ENCODE results near the gene TSFM. TPM values are rescaled to one million over a fixed set of nuclear protein-coding genes. Genes with fewer than 3 reads are reported as not detected.

Gene TSFM
- total RNA-seq, 5 donors from 2014 or later (not counting 1 experiment from before 2014, with no cell fraction given), result 15.5 to 21.5 (median 20.2) TPM

DNA sequence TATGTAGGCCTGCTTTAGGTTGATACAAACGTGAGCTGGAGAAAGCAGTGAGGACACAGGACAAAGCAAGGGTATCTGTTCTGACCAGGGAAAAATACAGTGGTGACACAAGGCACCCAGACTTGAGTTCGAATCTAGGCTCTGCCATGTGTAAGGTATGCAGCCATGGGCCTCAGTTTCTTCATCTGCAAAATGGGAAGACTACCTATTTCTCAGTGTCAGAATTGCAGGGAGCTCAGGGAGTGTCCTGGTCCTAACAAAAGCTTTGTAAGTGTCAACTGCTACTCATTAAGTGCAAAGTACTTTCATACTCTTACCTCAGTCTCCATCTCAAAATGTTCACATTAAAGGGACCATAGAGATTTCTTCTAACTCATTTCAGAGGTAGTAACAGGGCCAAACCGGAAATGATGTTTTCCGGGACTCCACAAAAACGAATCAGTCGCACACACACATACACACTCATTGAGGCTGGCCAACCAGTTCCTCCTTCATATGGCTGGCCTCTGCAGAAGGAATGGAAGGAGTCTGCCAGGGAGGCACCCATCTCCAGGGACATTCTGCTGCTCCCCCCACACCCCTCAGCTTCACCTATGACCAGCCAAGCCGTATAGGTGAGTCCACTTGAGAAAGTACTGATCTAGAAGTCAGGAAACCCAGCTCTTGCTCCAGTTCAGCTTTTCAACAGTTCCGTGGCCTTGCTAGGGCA lies 56.2 kb downstream of the TSFM start:
- ChIA-PET CTCF (interaction anchor here in 1 of 2 donors (1.1 kb wide), 1 partner anchor 9 kb away, joined by 4 read pairs; no protein-coding TSS in a partner anchor), POLR2A (interaction anchor here in 1 of 2 donors (0.6 kb wide), 1 partner anchor 57 kb away, joined by 3 read pairs; no protein-coding TSS in a partner anchor)
- Mint-ChIP-seq H3K9me3 (no peaks in the 10 kb centered on the region), H3K4me1 (peaks cover 96 to 98% (median 96%) of the 10 kb centered on the region in 3 donors), H3K27ac (peak overlapping the region; percentile 87 to 93), H3K36me3 (peaks cover 3% of the 10 kb centered on the region), H3K27me3 (no peaks in the 10 kb centered on the region), H3K4me3 (peak overlapping the region; percentile 47 to 90 (median 64))
- H3K4me1 ChIP-seq (ENCODE audit: control insufficient read depth in 1 of 2, extremely low read depth in 1 of 2, insufficient read depth in 2 of 2, low read length in 2 of 2), result peaks cover 69 to 96% of the 10 kb centered on the region in 2 experiments
- no peak overlapping the region for H3K4me3 ChIP-seq (ENCODE audit: control insufficient read depth in 1 of 2, extremely low read depth in 1 of 2, low read length in 1 of 2)
- peaks cover 0 to 4% of the 10 kb centered on the region in 2 donors for H3K36me3 ChIP-seq (ENCODE audit: control insufficient read depth in 2 of 2, extremely low read depth in 1 of 2, insufficient read depth in 1 of 2, low read length in 1 of 2)
- no peaks in the 10 kb centered on the region for H3K9me3 ChIP-seq
- peak in 2 of 35 experiments; percentile 29 to 55 for DNase-seq
- no peaks in the 10 kb centered on the region for H3K27me3 ChIP-seq (replicated peaks in 1 of 2; ENCODE audit: control insufficient read depth in 2 of 2, extremely low read depth in 1 of 2, insufficient read depth in 2 of 2, low read length in 1 of 2)
- peak overlapping the region; percentile 65 for H3K27ac ChIP-seq (ENCODE audit: low read length)
- ATAC-seq (replicated peaks in 1 of 4), result peak in 3 of 4 experiments; percentile 21 to 47 (median 28)
- 14% methylated on average over 7 of the region's 8 CpGs for WGBS (ENCODE audit: insufficient coverage)

DNA sequence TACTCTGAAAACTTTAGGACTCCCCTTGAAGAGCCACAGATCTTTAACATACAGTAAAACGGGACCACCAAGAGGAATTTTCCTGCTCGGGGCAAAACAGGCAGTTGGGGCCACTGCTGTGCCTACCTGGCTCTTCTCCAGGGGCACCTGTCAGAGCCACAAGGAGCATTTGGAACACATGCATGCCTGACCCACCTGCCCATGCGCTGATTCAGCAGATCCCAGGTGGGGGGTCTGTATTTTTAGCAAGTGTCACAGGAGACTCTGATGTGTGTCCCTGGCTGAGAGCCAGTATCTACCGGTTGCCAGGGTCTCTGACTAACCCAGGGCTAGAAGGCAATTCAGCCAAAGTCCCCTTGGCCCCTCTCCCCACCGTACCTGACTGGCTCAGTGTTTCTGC lies 57.4 kb downstream of the TSFM start:
- Histone ChIP-seq H3K27ac (ENCODE audit: low read length) (peak overlapping the region; percentile 16), H3K9me3 (no peaks in the 10 kb centered on the region), H3K27me3 (replicated peaks in 1 of 2; ENCODE audit: control insufficient read depth in 2 of 2, extremely low read depth in 1 of 2, insufficient read depth in 2 of 2, low read length in 1 of 2) (no peaks in the 10 kb centered on the region), H3K4me3 (ENCODE audit: control insufficient read depth in 1 of 2, extremely low read depth in 1 of 2, low read length in 1 of 2) (no peak overlapping the region), H3K4me1 (ENCODE audit: control insufficient read depth in 1 of 2, extremely low read depth in 1 of 2, insufficient read depth in 2 of 2, low read length in 2 of 2) (peaks cover 66 to 95% of the 10 kb centered on the region in 2 experiments), H3K36me3 (ENCODE audit: control insufficient read depth in 2 of 2, extremely low read depth in 1 of 2, insufficient read depth in 1 of 2, low read length in 1 of 2) (peaks cover 0 to 4% of the 10 kb centered on the region in 2 donors)
- H3K27me3 Mint-ChIP-seq, result no peaks in the 10 kb centered on the region
- 85% methylated on average over 2 of the region's 5 CpGs for WGBS (ENCODE audit: insufficient coverage)
- ATAC-seq (replicated peaks in 1 of 4), result no peak
- ChIA-PET CTCF (no interaction called here), POLR2A (no interaction called here)
- DNase-seq, result no peak
- H3K36me3 Mint-ChIP-seq, result peaks cover 7% of the 10 kb centered on the region
- H3K4me3 Mint-ChIP-seq, result peak overlapping the region in 2 of 3 donors; percentile 64 to 90
- peak overlapping the region; percentile 87 to 93 for H3K27ac Mint-ChIP-seq
- peaks cover 93 to 94% (median 94%) of the 10 kb centered on the region in 3 donors for H3K4me1 Mint-ChIP-seq
- no peaks in the 10 kb centered on the region for H3K9me3 Mint-ChIP-seq

DNA sequence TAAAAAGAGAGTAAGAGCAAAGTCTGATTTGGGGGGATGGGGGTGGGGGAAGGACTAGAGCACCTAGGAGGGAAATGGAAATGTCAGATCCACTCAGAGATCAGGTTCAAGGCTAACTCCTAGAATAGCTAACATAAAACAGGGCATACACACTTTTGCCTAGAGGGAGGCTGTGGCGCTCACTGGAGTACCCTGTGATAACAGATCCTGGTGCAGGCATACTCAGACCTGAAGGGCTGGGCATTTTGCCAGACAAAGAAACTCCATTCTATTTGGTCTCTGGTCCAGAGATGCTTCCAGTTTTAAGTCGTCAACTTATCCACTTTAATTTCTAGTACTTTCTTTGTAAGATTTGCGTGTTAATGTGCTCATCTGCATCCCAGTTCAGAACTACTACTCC lies 58.1 kb downstream of the TSFM start:
- H3K27ac ChIP-seq (ENCODE audit: low read length), result peak overlapping the region; percentile 24
- DNase-seq (no peak), ATAC-seq (replicated peaks in 1 of 4) (no peak)
- peaks cover 86 to 88% (median 87%) of the 10 kb centered on the region in 3 donors for H3K4me1 Mint-ChIP-seq
- H3K9me3 ChIP-seq, result no peaks in the 10 kb centered on the region
- H3K27me3 Mint-ChIP-seq, result no peaks in the 10 kb centered on the region
- H3K4me3 ChIP-seq (ENCODE audit: control insufficient read depth in 1 of 2, extremely low read depth in 1 of 2, low read length in 1 of 2), result no peak overlapping the region
- H3K9me3 Mint-ChIP-seq, result no peaks in the 10 kb centered on the region
- H3K27ac Mint-ChIP-seq, result peak overlapping the region; percentile 53 to 93
- peaks cover 0 to 4% of the 10 kb centered on the region in 2 donors for H3K36me3 ChIP-seq (ENCODE audit: control insufficient read depth in 2 of 2, extremely low read depth in 1 of 2, insufficient read depth in 1 of 2, low read length in 1 of 2)
- CTCF ChIA-PET, result interaction anchor here in 1 of 2 donors (1.0 kb wide), 2 partner anchors 9 to 111 kb away, joined by 3 to 4 read pairs; no protein-coding TSS in a partner anchor
- POLR2A ChIA-PET, result no interaction called here
- H3K4me1 ChIP-seq (ENCODE audit: control insufficient read depth in 1 of 2, extremely low read depth in 1 of 2, insufficient read depth in 2 of 2, low read length in 2 of 2), result peaks cover 62 to 87% of the 10 kb centered on the region in 2 experiments
- peaks cover 7% of the 10 kb centered on the region for H3K36me3 Mint-ChIP-seq
- H3K4me3 Mint-ChIP-seq, result peak overlapping the region; percentile 17 to 90 (median 88)
- WGBS (ENCODE audit: insufficient coverage), result 86% methylated on average over 3 of the region's 3 CpGs
- no peaks in the 10 kb centered on the region for H3K27me3 ChIP-seq (replicated peaks in 1 of 2; ENCODE audit: control insufficient read depth in 2 of 2, extremely low read depth in 1 of 2, insufficient read depth in 2 of 2, low read length in 1 of 2)

DNA sequence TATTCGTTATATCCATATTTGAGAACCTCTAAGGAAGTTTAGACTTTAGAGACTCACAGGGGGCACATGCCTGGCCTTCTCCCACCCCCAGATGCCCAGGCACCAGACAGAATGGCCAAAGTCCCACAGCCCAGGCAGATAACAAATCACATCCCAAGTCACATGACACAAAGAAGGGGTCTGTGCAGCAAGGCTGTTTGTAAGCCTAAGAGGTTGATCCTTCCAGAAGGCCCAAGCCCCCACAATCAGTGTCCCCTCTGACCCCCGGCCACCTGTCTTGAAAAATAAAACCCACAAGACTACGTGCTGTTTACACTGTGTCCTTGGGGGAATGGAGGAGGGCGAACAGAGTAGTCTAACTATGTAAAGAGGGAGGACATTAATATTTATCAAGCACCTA lies 58.9 kb downstream of the TSFM start:
- peak overlapping the region; percentile 88 to 90 (median 89) for H3K4me3 Mint-ChIP-seq
- H3K27me3 Mint-ChIP-seq, result no peaks in the 10 kb centered on the region
- H3K4me1 ChIP-seq (ENCODE audit: control insufficient read depth in 1 of 2, extremely low read depth in 1 of 2, insufficient read depth in 2 of 2, low read length in 2 of 2), result peaks cover 55 to 80% of the 10 kb centered on the region in 2 experiments
- WGBS (ENCODE audit: insufficient coverage), result no CpG with 5 or more reads among the region's 4 CpGs
- H3K36me3 ChIP-seq (ENCODE audit: control insufficient read depth in 2 of 2, extremely low read depth in 1 of 2, insufficient read depth in 1 of 2, low read length in 1 of 2), result peaks cover 0 to 4% of the 10 kb centered on the region in 2 donors
- no peaks in the 10 kb centered on the region for H3K9me3 ChIP-seq
- peaks cover 79 to 81% (median 80%) of the 10 kb centered on the region in 3 donors for H3K4me1 Mint-ChIP-seq
- H3K27ac Mint-ChIP-seq, result peak overlapping the region; percentile 53 to 93
- peaks cover 7% of the 10 kb centered on the region for H3K36me3 Mint-ChIP-seq
- H3K9me3 Mint-ChIP-seq, result no peaks in the 10 kb centered on the region
- H3K27ac ChIP-seq (ENCODE audit: low read length), result peak overlapping the region; percentile 24
- no peaks in the 10 kb centered on the region for H3K27me3 ChIP-seq (replicated peaks in 1 of 2; ENCODE audit: control insufficient read depth in 2 of 2, extremely low read depth in 1 of 2, insufficient read depth in 2 of 2, low read length in 1 of 2)
- CTCF ChIA-PET, result interaction anchor here in 1 of 2 donors (1.0 to 1.9 kb wide), 3 partner anchors 9 to 110 kb away, joined by 3 to 7 read pairs (median 4); no protein-coding TSS in a partner anchor
- no peak for DNase-seq
- no peak overlapping the region for H3K4me3 ChIP-seq (ENCODE audit: control insufficient read depth in 1 of 2, extremely low read depth in 1 of 2, low read length in 1 of 2)
- ATAC-seq (replicated peaks in 1 of 4), result no peak
- POLR2A ChIA-PET, result no interaction called here

DNA sequence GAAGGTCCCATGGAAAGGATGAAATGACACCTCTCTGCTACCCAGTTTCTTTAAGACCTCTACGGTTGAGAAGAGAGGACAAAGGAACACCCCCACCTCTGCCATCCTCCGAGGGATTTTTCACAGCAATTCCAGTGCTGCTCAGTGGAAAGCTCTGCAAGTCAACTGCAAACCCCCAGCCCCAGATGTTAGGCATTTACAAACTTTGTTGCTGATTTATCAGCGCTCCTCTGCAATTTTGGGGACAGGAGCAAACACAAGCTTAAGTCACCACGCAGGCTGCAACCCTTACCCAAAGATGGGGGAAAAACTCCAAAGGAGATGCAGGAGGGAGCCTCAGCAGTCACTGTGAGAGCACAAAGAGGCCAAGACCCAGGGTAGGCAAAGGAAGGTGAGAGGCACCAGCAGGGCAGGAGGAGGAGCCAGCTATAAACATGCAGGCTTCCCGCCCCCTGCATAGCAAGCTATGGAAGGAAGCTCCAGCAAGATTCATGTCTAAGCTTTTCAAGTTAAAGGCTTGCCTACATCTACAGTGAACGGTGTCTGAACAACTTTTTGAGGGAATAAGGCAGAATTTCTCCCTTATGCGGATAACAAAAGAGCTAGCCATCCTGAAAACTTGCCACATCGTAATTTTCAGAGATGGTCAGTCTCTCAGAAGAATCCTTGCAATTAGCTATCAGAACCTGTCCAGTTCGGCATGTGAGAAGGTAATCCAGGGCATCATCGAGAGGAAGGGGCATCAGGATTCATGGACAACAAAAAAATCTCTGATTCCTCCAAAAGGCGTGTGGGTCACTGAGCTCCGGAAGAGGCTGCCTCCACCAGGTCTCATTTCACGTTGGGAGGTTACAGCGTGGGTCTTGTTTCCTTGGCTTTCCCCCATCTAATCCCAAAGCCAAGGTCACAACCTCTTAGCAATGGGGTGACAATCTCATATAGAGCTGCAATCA lies 60.0 kb downstream of the TSFM start:
- 61% methylated on average over 10 of the region's 14 CpGs for WGBS (ENCODE audit: insufficient coverage)
- no peaks in the 10 kb centered on the region for H3K9me3 ChIP-seq
- Mint-ChIP-seq H3K27me3 (no peaks in the 10 kb centered on the region), H3K4me3 (peak overlapping the region; percentile 88 to 90 (median 89)), H3K9me3 (no peaks in the 10 kb centered on the region), H3K27ac (peak overlapping the region; percentile 86 to 93), H3K36me3 (peaks cover 7% of the 10 kb centered on the region), H3K4me1 (peaks cover 73 to 76% (median 74%) of the 10 kb centered on the region in 3 donors)
- POLR2A ChIA-PET, result interaction anchor here in 1 of 2 donors (0.6 to 1.1 kb wide), 4 partner anchors 13 to 94 kb away, joined by 3 to 4 read pairs (median 4); no protein-coding TSS in a partner anchor
- no peak overlapping the region for H3K27ac ChIP-seq (ENCODE audit: low read length)
- peak overlapping the region; percentile 15 to 16 for H3K4me3 ChIP-seq (ENCODE audit: control insufficient read depth in 1 of 2, extremely low read depth in 1 of 2, low read length in 1 of 2)
- CTCF ChIA-PET, result interaction anchor here (0.8 to 1.9 kb wide), 11 partner anchors 7 to 86 kb away, joined by 3 to 11 read pairs (median 6); partner anchors contain the start of gene TSFM (in 1 of the 2)
- DNase-seq (peak in 26 of 35 experiments; percentile 20 to 56 (median 42)), ATAC-seq (replicated peaks in 1 of 4) (peak; percentile 19 to 38 (median 24))
- H3K36me3 ChIP-seq (ENCODE audit: control insufficient read depth in 2 of 2, extremely low read depth in 1 of 2, insufficient read depth in 1 of 2, low read length in 1 of 2), result peaks cover 0 to 4% of the 10 kb centered on the region in 2 donors
- H3K27me3 ChIP-seq (replicated peaks in 1 of 2; ENCODE audit: control insufficient read depth in 2 of 2, extremely low read depth in 1 of 2, insufficient read depth in 2 of 2, low read length in 1 of 2), result no peaks in the 10 kb centered on the region
- peaks cover 50 to 76% of the 10 kb centered on the region in 2 experiments for H3K4me1 ChIP-seq (ENCODE audit: control insufficient read depth in 1 of 2, extremely low read depth in 1 of 2, insufficient read depth in 2 of 2, low read length in 2 of 2)
